B cell (primary cell): ENCODE data around the gene MEGF8. TPM values are rescaled to one million over a fixed set of nuclear protein-coding genes. Genes with fewer than 3 reads are reported as not detected.

ENCODE experiments used
- ATAC-seq: fragments of 200-7000 bp; cut with Tn5 transposase; one replicate; pipeline ENCODE4 v1.10.0; 2021; ENCODE audit warnings: low read depth, mild to moderate bottlenecking, moderate number of reproducible peaks, moderate library complexity
- CTCF ChIA-PET: fragments of 350-600 bp; sonication (Branson Sonifier 250); formaldehyde crosslinking; loops from one replicate; lab custom pipeline; 2021; ENCODE audit warnings: antibody characterized with exemption, inconsistent platforms; lab: Charles Lee
- POLR2A ChIA-PET: fragments of 350-600 bp; sonication (Branson Sonifier 250); formaldehyde crosslinking; loops from one replicate; lab custom pipeline; 2021; ENCODE audit warnings: antibody characterized with exemption; lab: Charles Lee
- DNase-seq: peaks from one replicate; pipeline ENCODE4 v3.0.0; 2013
- H2AFZ ChIP-seq: 2 replicates; pipeline ENCODE4 v1.6.1; 2012; ENCODE audit warnings: mild to moderate bottlenecking, low read depth, low read length; ENCODE audit not compliant: insufficient read depth, poor library complexity, severe bottlenecking
- H3K27ac ChIP-seq, 2 donors: 1 replicate in 1 of 2; 2 replicates in 1 of 2; pipeline ENCODE4 v1.5.1; 2012 to 2013; ENCODE audit warnings: low read length in 2 of 2, mild to moderate bottlenecking in 2 of 2, moderate library complexity in 1 of 2
- H3K27me3 ChIP-seq, 4 experiments: fragments of 200-600 bp in 1 of 4; sonication (generic) in 1 of 4; replicated peaks in 1 of 4; 1 replicate in 2 of 4; 2 replicates in 2 of 4; pipeline versions ENCODE4 v1.6.1 to v1.7.0; 2013 to 2016; ENCODE audit warnings: low read length in 3 of 4, mild to moderate bottlenecking in 2 of 4, mixed read lengths in 1 of 4, moderate library complexity in 1 of 4; ENCODE audit not compliant: insufficient read depth in 4 of 4, control insufficient read depth in 3 of 4; ENCODE audit errors: control extremely low read depth in 1 of 4
- H3K36me3 ChIP-seq, 2 experiments: replicated peaks in 1 of 2; 1 replicate in 1 of 2; 2 replicates in 1 of 2; pipeline versions ENCODE4 v1.6.1 to v1.7.1; 2013; ENCODE audit warnings: low read length in 1 of 2; ENCODE audit not compliant: insufficient read depth in 2 of 2, control insufficient read depth in 1 of 2; ENCODE audit errors: control extremely low read depth in 1 of 2, extremely low read depth in 1 of 2
- H3K4me1 ChIP-seq, 2 donors: fragments of 200-600 bp in 1 of 2; sonication (generic) in 1 of 2; 1 replicate in 1 of 2; 2 replicates in 1 of 2; pipeline versions ENCODE4 v1.5.1 to v1.6.1; 2013 to 2017; ENCODE audit warnings: low read length in 2 of 2; ENCODE audit not compliant: control insufficient read depth in 2 of 2, insufficient read depth in 2 of 2
- H3K4me2 ChIP-seq: replicated peaks from 2 replicates; pipeline ENCODE3; 2012; ENCODE audit warnings: mild to moderate bottlenecking, low read depth, low read length; ENCODE audit not compliant: poor library complexity, severe bottlenecking
- H3K4me3 ChIP-seq, 5 experiments: fragments of 200-600 bp in 1 of 5; sonication (generic) in 1 of 5; 1 replicate in 3 of 5; 2 replicates in 2 of 5; pipeline versions ENCODE4 v1.5.1 to v1.7.0; 2011 to 2016; ENCODE audit warnings: low read length in 4 of 5, mild to moderate bottlenecking in 4 of 5, low read depth in 2 of 5, control low read depth in 1 of 5, moderate library complexity in 1 of 5; ENCODE audit not compliant: insufficient read depth in 1 of 5; ENCODE audit errors: control extremely low read depth in 1 of 5, extremely low read depth in 1 of 5
- H3K79me2 ChIP-seq: fragments of 200-600 bp; sonication (generic); one replicate; pipeline ENCODE4 v1.6.0; 2016; ENCODE audit warnings: low read length; ENCODE audit not compliant: control insufficient read depth, insufficient read depth
- H3K9ac ChIP-seq: fragments of 200-600 bp; sonication (generic); 2 replicates; pipeline ENCODE4 v1.6.1; 2017; ENCODE audit warnings: mild to moderate bottlenecking, low read length, moderate library complexity
- H3K9me3 ChIP-seq, 3 donors: one replicate each; pipeline versions ENCODE4 v1.6.1 to v1.7.1; 2013; ENCODE audit warnings: low read length in 2 of 3; ENCODE audit not compliant: control insufficient read depth in 2 of 3, insufficient read depth in 1 of 3; ENCODE audit errors: control extremely low read depth in 1 of 3
- H4K20me1 ChIP-seq: 2 replicates; pipeline ENCODE4 v1.6.0; 2012; ENCODE audit warnings: mild to moderate bottlenecking, low read length; ENCODE audit not compliant: insufficient read depth, control insufficient read depth, poor library complexity, severe bottlenecking
- H3K27ac Mint-ChIP-seq: one replicate; pipeline ENCODE4 v1.8.0; 2021; ENCODE audit warnings: mixed read lengths
- H3K27me3 Mint-ChIP-seq: one replicate; pipeline ENCODE4 v1.8.0; 2021; ENCODE audit warnings: mixed read lengths
- H3K4me1 Mint-ChIP-seq: one replicate; pipeline ENCODE4 v1.8.0; 2021; ENCODE audit warnings: mixed read lengths
- H3K4me3 Mint-ChIP-seq: one replicate; pipeline ENCODE4 v1.8.0; 2021; ENCODE audit warnings: mixed read lengths
- H3K9me3 Mint-ChIP-seq: one replicate; pipeline ENCODE4 v1.8.0; 2022; ENCODE audit warnings: mixed read lengths; ENCODE audit not compliant: insufficient read depth
- EZH2 ChIP-seq: IDR thresholded peaks from 2 replicates; pipeline ENCODE4 v1.6.1; 2012; ENCODE audit warnings: borderline replicate concordance, low read depth, mild to moderate bottlenecking, moderate library complexity, low read length; ENCODE audit not compliant: insufficient read depth, poor library complexity, severe bottlenecking
- WGBS: methylation state at CpG from one replicate; pipeline ENCODE4 v1.1.5; 2013; ENCODE audit warnings: missing lambda C conversion rate; ENCODE audit not compliant: insufficient coverage; 5-methylcytosine and 5-hydroxymethylcytosine counted together
- intact Hi-C: fragments of 100-400 bp; cut with micrococcal nuclease; formaldehyde crosslinking; loops from one replicate; pipeline ENCODE4 v1.10.0; 2022
- polyA plus RNA-seq: library from polyadenylated mRNA; depleted of rRNA; stranded (reverse); fragments of >200 nt; gene quantifications from 2 replicates; pipeline ENCODE4 v1.2.3, GENCODE V29; 2012
- total RNA-seq, 2 donors: library from RNA; stranded (reverse); fragments of 120-200 nt in 1 of 2; gene quantifications; 1 replicate in 1 of 2; 2 replicates in 1 of 2; pipeline versions ENCODE4 v1.2.3 to v1.2.4, GENCODE V29; 2013 to 2022
- TF ChIP-seq, protein P1 (sequence below): fragments of 200-600 bp; IDR thresholded peaks from one replicate; pipeline ENCODE4 v1.8.0; 2022; ENCODE audit warnings: antibody characterized with exemption, mild to moderate bottlenecking

Gene MEGF8
- total and polyA plus RNA-seq, 2 donors (not counting 1 experiment from before 2014, with no cell fraction given), result 8.2 to 26.5 TPM

DNA sequence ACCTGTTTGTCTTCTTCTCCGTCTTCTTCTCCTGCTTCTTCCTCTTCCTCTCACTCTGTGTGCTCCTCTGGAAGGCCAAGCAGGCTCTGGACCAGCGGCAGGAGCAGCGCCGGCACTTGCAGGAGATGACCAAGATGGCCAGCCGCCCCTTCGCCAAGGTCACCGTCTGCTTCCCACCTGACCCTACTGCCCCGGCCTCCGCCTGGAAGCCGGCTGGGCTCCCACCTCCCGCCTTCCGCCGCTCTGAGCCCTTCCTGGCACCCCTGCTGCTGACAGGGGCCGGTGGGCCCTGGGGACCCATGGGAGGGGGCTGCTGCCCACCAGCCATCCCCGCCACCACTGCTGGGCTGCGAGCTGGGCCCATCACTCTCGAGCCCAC is 50.7 kb downstream of the MEGF8 start:
- H3K36me3 ChIP-seq, result peaks cover 0 to 2% of the 10 kb centered on the region in 2 experiments
- no peak overlapping the region for H3K27ac ChIP-seq
- H3K9ac ChIP-seq, result no peak overlapping the region
- CTCF ChIA-PET, result interaction anchor here (0.9 kb wide), 1 partner anchor 11 kb away, joined by 3 read pairs; no protein-coding TSS in a partner anchor
- Mint-ChIP-seq H3K4me1 (peaks cover 12% of the 10 kb centered on the region), H3K27me3 (no peaks in the 10 kb centered on the region), H3K4me3 (no peak overlapping the region), H3K9me3 (no peaks in the 10 kb centered on the region), H3K27ac (no peak overlapping the region)
- no peaks in the 10 kb centered on the region for H4K20me1 ChIP-seq
- no peaks in the 10 kb centered on the region for H3K79me2 ChIP-seq
- H3K4me3 ChIP-seq, result no peak overlapping the region
- H3K27me3 ChIP-seq, result no peaks in the 10 kb centered on the region
- intact Hi-C loops, result no loop called here
- ATAC-seq, result no peak
- H3K4me1 ChIP-seq, result peaks cover 8 to 12% of the 10 kb centered on the region in 2 donors
- H2AFZ ChIP-seq, result no peak overlapping the region
- no peaks in the 10 kb centered on the region for H3K9me3 ChIP-seq
- no peak for DNase-seq
- WGBS, result 98% methylated on average over 17 of the region's 17 CpGs
- no peak overlapping the region for H3K4me2 ChIP-seq
- POLR2A ChIA-PET, result no interaction called here
- TF ChIP-seq EZH2, result no peak
- TF ChIP-seq, protein P1, sequence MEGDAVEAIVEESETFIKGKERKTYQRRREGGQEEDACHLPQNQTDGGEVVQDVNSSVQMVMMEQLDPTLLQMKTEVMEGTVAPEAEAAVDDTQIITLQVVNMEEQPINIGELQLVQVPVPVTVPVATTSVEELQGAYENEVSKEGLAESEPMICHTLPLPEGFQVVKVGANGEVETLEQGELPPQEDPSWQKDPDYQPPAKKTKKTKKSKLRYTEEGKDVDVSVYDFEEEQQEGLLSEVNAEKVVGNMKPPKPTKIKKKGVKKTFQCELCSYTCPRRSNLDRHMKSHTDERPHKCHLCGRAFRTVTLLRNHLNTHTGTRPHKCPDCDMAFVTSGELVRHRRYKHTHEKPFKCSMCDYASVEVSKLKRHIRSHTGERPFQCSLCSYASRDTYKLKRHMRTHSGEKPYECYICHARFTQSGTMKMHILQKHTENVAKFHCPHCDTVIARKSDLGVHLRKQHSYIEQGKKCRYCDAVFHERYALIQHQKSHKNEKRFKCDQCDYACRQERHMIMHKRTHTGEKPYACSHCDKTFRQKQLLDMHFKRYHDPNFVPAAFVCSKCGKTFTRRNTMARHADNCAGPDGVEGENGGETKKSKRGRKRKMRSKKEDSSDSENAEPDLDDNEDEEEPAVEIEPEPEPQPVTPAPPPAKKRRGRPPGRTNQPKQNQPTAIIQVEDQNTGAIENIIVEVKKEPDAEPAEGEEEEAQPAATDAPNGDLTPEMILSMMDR, result no peak

DNA sequence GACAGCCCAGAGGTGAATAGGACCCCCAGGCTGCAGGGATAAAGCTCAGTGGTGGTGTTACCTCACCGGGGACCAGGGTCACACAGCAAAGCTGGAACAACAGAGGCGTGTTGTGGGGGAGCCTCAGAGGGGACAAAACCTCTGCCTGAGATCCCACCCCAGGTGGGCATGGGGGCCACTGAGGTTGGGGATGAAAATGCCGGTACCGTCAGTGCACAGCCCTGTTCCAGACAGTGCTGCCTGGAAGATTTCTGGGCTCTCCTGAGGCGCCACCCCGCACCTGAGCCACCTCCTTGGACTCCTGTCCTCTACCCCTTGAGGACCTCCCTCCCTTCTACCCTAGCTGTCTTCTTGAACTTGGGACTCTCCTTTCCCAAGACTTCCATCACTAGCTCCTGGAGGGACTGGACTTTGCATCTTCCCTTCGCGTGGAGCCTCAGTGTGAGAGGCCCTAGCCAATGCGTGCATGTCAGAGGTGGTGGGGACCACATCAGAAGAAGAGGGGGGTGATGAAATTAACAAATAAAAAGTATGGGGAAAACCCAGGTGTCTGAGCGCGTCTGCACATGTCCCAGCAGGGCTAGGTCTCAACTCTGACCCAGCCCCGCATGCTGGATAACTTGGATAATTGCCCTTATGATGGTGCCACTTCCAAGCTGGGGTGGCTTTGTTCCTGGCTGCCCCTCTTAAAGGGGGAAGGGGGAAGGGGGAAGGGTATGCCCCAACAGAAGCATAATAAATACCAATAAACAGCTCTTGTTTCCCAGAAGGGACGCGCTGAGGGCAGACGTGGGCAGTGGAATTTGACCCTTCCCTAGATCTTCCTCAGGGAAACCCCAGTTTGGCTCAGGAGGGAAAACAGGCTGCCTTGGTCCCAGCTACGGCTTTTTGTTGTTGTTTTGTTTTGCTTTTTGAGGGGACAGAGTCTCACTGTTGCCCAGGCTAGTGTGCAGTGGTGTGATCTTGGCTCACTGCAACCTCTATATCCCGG is 53.1 kb downstream of the MEGF8 start:
- Histone ChIP-seq H3K4me3 (no peak overlapping the region), H3K79me2 (no peaks in the 10 kb centered on the region), H3K4me1 (no peaks in the 10 kb centered on the region), H3K9me3 (no peaks in the 10 kb centered on the region), H3K36me3 (peaks cover 0 to 2% of the 10 kb centered on the region in 2 experiments), H2AFZ (no peak overlapping the region), H3K4me2 (no peak overlapping the region), H3K27me3 (peaks cover 0 to 6% (median 0%) of the 10 kb centered on the region in 4 experiments), H3K27ac (no peak overlapping the region), H4K20me1 (no peaks in the 10 kb centered on the region), H3K9ac (no peak overlapping the region)
- ATAC-seq, result no peak
- H3K27ac Mint-ChIP-seq, result no peak overlapping the region
- H3K27me3 Mint-ChIP-seq, result peaks cover 12% of the 10 kb centered on the region
- H3K4me1 Mint-ChIP-seq, result no peaks in the 10 kb centered on the region
- no peaks in the 10 kb centered on the region for H3K9me3 Mint-ChIP-seq
- no peak overlapping the region for H3K4me3 Mint-ChIP-seq
- WGBS, result 89% methylated on average over 12 of the region's 17 CpGs
- TF ChIP-seq, protein P1, result no peak
- no peak for TF ChIP-seq EZH2
- POLR2A ChIA-PET, result no interaction called here
- DNase-seq, result no peak
- intact Hi-C loops, result no loop called here
- CTCF ChIA-PET, result interaction anchor here (0.6 to 1.2 kb wide), 2 partner anchors 13 to 62 kb away, joined by 3 read pairs; no protein-coding TSS in a partner anchor
